Sigmoid colon (tissue), 4 donors: Measurements from ENCODE around the gene ADAMTSL2.

Experiments used
- CTCF ChIP-seq, 4 experiments: fragments of 450-650 bp in 3 of 4; fragments of 200-600 bp in 1 of 4; IDR thresholded peaks; one replicate each; pipeline ENCODE4 v1.5.1; 2016 to 2019; ENCODE audit warnings: antibody characterized with exemption in 4 of 4, mild to moderate bottlenecking in 3 of 4, moderate library complexity in 2 of 4
- POLR2A ChIP-seq, 2 donors: fragments of 450-650 bp; IDR thresholded peaks; one replicate each; pipeline ENCODE4 v1.6.1; 2016; ENCODE audit warnings: antibody characterized with exemption in 2 of 2, mild to moderate bottlenecking in 2 of 2, moderate library complexity in 2 of 2
- POLR2AphosphoS5 ChIP-seq, 4 donors: sonication (generic); formaldehyde crosslinking; IDR thresholded peaks; one replicate each; pipeline ENCODE4 v1.6.1; 2017; ENCODE audit warnings: antibody characterized with exemption in 4 of 4

- TF ChIP-seq CTCF (IDR thresholded peaks at IDR 0.05) (no peak), POLR2AphosphoS5 (IDR thresholded peaks at IDR 0.05) (no peak), POLR2A (IDR thresholded peaks at IDR 0.05) (no peak)
Observed at GRCh38 chr9:133539991-133540697, 5.6 kb downstream of the ADAMTSL2 start.
